HG03520 (cell line): Measurements from ENCODE around the gene C11orf52.

Experiments used
- ATAC-seq: cut with Tn5 transposase; IDR thresholded peaks from one replicate; pipeline ENCODE4 v1.9.1; 2021; ENCODE audit warnings: mild to moderate bottlenecking, moderate library complexity; ENCODE audit not compliant: unreplicated experiment

The C11orf52 gene

GRCh38 chr11:111937844-111938243, 19.1 kb downstream of the C11orf52 start:
- ATAC-seq: no peak

DNA sequence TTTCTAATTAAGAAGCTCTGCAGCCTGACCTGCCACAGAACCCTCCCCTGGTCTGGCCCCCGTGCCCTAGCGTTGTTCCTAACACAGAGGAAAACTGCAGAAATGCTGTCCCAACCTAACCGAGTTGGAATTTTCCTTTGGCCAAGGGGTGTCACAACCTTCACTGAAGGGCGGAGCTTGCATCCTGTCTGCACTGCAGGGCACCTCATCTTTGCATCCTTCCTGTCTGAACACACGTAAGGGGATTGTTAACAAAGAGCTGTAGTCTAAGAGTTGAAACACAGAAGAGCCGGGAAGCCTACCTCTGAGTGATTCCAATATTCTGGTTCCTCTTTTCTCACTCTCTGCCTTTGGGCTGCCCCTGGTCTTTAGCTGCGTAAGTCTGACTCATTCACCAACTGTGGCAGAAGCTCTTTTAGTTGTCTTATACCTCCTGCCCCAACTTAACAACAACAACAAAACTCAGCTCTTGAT, 20.0 kb downstream of the C11orf52 start:
- peak; percentile 95 for ATAC-seq

DNA sequence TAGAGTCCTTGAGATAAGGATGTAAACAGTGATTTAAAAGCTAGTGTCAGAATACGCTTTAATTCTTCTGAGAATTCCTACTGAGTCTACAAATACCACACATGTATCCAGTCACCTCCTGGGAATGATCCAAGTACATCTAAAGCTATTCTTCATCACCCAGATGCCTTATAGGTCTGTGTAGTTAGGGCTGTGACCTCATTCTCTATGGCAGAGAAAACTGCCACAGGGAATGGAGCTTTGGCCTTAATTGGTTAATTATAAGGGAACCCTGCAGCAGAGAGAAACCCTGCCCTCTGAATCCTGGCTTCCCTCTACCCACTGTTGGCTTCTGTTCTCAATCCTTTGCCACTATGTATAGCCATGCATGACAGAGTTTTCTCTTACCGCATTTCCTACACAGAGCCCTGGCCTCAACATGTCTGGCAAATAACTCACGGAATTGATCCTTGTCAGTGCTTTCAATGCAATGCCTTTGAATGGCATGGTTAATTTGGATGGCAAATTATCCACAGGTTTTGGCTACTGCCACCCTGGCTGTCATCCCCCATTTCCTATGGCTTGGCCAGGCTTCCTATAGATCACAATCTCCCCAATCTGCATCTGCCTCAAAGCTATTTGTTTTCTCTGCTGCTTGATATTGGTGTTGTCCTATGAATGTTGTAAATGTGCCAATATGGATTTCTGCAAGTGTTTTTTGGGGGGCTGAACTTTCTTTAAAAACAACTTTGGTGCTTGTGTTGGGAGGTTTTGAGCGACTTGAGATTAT, 21.3 kb downstream of the C11orf52 start:
- ATAC-seq: no peak

- no peak for ATAC-seq
Observed at GRCh38 chr11:111941963-111942362, 23.2 kb downstream of the C11orf52 start.

DNA sequence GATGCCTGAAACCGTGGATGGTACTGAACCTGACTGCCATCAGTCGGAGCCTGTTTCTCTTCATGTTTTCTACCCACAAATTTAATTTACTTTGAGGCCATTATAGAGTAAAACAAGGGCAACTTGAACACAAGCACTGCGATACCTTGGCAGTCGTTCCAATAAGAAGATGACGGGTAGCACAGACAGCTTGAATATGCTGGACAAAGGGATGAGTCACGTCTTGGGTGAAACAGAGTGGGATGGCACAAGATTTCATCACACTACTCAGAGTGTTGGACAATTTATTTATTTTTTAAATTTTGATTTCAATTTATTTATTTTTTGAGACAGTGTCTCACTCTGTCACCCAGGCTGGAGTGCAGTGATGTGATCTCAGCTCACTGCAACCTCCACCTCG, 24.1 kb downstream of the C11orf52 start:
- ATAC-seq: no peak

DNA sequence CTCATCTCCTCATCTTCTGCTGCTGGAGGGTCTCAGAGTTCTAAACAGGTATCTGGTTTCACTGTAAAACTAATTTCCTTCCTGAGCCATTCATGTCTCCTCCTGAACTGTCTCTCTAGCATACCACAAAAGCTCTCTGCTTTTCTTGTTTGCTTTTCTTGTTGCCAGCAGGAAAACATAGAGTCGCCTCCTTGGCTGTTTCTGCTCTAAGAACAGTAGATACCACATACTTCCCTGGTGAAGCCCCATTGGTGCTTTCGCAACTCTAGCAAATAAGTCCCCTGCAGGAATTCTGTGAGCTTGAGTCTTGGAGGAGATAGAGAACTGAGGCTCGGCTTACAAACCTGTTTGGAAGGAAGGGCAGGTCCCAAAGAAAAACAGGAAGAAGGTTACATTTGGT, 25.4 kb downstream of the C11orf52 start:
- no peak for ATAC-seq

GRCh38 chr11:111944651-111945051, 25.9 kb downstream of the C11orf52 start:
- ATAC-seq: no peak

- ATAC-seq: no peak
Observed at GRCh38 chr11:111945198-111945597, 26.5 kb downstream of the C11orf52 start.

DNA sequence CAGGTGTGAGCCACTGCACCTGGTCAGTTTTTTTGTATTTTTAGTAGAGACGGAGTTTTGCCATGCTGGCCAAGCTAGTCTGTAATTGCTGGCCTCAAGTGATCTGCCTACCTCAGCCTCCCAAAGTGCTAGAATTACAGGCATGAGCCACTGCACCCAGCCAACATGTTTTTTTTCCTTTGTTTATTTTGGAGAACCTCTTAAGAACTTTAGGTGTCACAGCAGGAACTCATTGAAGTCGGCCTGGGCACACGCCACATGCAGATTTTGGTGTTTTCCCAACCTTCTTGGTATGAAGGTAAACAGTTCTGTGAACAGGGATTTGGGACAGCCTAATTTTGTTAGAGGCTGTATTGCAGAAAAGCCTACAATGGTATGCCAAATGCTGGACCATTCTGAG, 27.8 kb downstream of the C11orf52 start:
- no peak for ATAC-seq

GRCh38 chr11:111947143-111947542, 28.4 kb downstream of the C11orf52 start:
- ATAC-seq: no peak

- no peak for ATAC-seq
Observed at GRCh38 chr11:111949519-111950426, 31.1 kb downstream of the C11orf52 start.

DNA sequence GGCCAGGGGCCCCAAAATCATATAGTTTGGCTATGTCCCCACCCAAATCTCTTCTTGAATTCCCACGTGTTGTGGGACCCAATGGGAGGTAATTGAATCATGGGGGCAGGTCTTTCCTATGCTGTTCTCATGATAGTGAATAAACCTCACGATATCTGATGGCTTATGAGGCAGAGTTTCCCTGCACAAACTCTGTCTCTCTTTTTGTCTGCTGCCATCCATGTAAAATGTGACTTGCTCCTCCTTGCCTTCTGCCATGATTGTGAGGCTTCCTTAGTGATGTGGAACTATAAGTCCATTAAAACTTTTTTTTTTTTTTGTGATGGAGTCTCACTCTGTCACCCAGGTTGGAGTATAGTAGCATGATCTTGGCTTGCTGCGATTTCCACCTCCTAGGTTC, 32.9 kb downstream of the C11orf52 start:
- ATAC-seq: no peak

DNA sequence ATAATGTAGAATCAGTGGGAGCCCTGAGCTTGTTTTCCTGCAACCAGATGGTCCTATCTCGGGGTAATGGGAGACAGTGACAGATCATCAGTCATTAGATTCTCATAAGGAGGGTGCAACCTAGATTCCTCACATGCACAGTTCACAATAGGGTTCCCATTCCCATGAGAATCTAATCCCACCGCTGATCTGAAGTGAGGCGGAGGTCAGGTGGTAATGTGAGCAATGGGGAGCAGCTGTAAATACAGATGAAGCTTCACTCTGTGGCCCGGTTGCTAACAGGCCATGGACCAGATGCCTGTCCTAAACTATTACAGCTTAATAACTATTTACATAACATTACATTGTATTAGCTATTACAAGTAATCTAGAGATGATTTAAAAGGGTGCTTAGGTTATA, 35.4 kb downstream of the C11orf52 start:
- ATAC-seq: no peak

DNA sequence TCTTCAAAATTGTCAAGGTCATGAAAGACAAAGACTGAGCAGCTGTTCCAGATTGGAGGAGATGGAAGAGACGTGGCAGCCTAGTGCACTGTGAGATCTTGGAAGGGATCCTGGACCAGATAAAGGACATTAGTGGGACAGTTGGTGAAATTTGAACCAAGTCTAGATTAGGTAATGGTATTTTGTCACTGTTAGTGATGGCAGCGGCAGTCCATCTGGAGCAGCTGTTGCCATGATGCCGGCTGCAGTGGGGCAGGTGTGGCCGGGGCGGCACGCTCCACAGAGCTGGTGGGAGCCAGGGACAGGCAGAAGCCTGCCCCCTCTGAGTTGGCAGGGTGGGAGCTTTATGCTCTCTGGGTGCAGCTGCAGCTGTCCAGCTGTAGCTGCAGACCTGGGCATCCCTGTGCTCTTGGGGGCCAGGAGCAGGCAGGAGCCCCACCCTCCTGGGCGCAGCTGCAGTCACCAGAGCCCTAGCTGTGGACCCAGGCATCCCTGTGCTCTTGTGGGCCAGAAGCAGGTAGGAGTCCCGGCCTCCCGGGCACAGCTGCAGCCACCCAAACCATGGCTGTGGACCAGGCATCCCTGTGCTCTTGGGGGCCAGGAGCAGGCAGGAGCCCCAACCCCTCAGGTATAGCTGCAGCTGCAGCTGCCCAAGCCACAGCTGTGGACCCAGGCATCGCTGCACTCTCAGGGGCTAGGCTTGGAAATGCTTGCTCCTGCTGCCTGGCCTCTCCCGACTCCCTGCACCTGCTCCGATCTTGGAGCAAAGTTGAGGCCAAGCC, 39.1 kb downstream of the C11orf52 start:
- ATAC-seq: no peak

DNA sequence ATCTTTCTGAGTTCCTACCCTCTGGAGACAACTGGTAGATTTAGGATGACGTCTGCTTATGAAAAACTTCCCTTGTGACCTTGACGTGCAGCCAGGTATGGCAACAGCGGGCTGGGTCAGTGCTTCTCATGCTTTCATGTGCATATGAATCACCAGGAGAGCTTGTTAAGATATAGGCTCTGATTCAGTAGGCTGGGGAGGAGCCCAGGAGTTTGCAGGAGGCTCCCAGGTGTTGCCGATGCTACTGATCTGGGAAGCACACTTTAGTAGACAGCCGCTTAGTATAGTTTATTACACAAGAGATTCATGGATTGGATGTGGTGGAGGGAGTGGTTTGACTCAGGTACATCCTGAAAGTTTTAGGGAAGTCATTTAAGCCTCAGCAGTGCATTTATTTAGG, 42.2 kb downstream of the C11orf52 start:
- no peak for ATAC-seq

GRCh38 chr11:111961389-111962300, 42.9 kb downstream of the C11orf52 start:
- ATAC-seq: no peak

DNA sequence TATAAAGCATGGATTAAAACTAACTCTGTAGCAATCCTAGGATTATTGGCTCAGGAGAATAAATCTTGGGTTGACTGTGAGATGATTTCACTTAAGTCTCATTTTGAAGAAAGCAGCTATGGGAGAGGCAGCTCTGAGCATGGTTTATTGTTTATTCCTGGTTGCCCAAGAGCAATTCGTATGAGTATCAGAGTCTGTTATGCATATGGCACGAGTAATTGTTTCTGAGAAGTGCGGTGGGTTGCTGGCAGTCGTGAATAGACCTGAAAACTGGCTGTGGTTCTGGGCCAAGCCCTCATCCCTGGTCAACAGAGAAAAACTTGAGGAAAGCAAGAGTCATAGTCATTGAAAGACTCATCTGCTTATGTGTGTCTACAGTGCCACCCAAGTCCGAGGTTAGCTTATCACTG, 45.2 kb downstream of the C11orf52 start:
- no peak for ATAC-seq

GRCh38 chr11:111966678-111967077, 48.0 kb downstream of the C11orf52 start:
- no peak for ATAC-seq

- ATAC-seq: no peak
Observed at GRCh38 chr11:111967649-111968048, 48.9 kb downstream of the C11orf52 start.

- no peak for ATAC-seq
Observed at GRCh38 chr11:111969344-111969743, 50.6 kb downstream of the C11orf52 start.
